Measurements from ENCODE around the gene GYPB. TPM values are rescaled to one million over a fixed set of nuclear protein-coding genes. Genes with fewer than 3 reads are reported as not detected.
"Not testable (repeated sequence)": the region's sequence is repeated elsewhere in the genome, so short reads cannot be mapped to it uniquely, and the experiment has no call there.

The GYPB gene
- total RNA-seq: under 1 TPM in 1 of 10 donors, not detected in 9; 0.93 TPM
- polyA plus RNA-seq: not detected
- long read RNA-seq, donor 1: 0 reads
- long read RNA-seq, donor 2: 0 reads
- long read RNA-seq, donor 3: 0 reads

DNA sequence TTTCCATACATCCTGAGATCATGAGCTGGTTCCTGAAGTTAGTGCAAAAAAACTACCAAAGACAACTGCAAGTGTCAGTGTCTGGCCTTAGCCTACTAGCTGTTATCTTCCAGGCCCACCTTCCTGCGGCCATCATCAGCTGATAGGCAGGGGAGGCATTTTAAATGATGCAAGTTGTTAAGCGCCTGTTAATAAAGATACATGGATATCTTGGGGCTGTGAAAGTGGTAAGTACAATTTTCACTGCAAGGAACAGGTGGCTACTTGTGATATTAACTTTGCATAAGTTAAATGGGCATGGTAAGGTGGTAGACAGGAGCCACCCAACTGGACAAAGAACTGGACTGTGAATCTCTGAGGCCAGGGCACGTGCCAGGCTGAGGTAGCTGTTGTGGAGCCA, at the start of gene GYPB:
Gene GYPB (minus strand): TSS at position 104 of the 400 bp plus-strand sequence. CDS start 93 bp downstream, at position 11.
- H3K27ac ChIP-seq, H3K4me1 ChIP-seq, DNase-seq, H3K4me3 ChIP-seq, H3K27me3 ChIP-seq, ATAC-seq, H3K36me3 ChIP-seq, H3K9me3 ChIP-seq: not testable (repeated sequence)
- WGBS, 2 donors: 64 to 80% methylated on average over 3 of the region's 3 CpGs
- intact Hi-C loops (cut with DNase I): loop anchor here in 1 of 10 donors (10.0 kb wide), 1 partner anchor 454 kb away; no protein-coding TSS in a partner anchor

DNA sequence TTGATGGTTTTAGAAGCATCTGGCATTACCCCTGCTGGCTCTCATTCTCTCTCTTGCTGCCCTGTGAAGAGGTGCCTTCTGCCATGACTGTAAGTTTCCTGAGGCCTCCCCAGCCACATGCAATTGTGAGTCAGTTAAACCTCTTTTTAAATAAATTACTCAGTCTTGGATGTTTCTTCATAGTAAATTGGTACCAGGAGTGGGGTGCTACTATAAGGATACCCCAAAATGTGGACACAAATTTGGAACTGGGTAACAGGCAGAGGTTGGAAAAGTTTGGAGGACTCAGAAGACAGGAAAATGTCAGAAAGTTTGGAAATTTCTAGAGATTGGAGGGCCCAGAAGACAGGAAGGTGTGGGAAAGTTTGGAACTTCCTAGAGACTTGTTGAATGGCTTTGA, 42.4 kb upstream of the GYPB start:
- ATAC-seq; H3K4me3 ChIP-seq; H3K4me1 ChIP-seq; DNase-seq; H3K27me3 ChIP-seq; H3K27ac ChIP-seq; intact Hi-C loops (cut with DNase I); H3K36me3 ChIP-seq: not testable (repeated sequence)
- peaks cover 0 to 20% (median 3%) of the 10 kb centered on the region in 11 donors for H3K9me3 ChIP-seq

DNA sequence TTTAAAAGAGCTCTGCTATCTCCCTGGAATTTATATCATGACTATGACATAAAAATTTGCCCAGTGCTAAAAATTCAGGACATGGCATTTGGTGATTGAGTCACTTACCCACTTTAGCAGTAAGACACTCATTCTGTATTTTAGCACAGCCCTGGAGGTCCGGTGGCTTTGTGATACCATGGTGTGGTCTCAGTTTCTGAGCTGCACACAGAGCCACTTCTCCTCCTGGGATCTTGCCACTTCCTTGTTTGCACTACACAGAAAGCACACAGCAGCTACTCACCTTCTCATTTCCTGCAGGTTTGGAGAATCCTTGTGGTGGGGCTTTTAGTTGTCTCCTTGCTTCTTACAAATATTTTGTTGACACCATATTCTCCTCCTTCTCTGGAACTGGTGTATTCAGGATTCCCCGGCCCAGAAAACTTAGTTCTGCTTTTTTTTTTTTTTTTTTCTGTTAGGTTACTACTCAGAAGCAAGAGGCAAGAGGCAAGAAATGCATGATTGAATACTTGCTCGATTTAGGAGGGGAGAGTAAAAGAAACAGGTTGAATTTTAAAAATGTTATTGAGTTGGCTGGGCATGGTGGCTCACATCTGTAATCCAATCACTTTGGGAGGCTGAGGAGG, 41.2 kb upstream of the GYPB start:
- H3K4me1 ChIP-seq; DNase-seq; ATAC-seq; H3K27me3 ChIP-seq; intact Hi-C loops (cut with DNase I); H3K27ac ChIP-seq; H3K4me3 ChIP-seq; H3K36me3 ChIP-seq: not testable (repeated sequence)
- 70 to 74% methylated on average over 3 of the region's 3 CpGs for WGBS, 2 donors
- peaks cover 0 to 20% (median 3%) of the 10 kb centered on the region in 11 donors for H3K9me3 ChIP-seq

DNA sequence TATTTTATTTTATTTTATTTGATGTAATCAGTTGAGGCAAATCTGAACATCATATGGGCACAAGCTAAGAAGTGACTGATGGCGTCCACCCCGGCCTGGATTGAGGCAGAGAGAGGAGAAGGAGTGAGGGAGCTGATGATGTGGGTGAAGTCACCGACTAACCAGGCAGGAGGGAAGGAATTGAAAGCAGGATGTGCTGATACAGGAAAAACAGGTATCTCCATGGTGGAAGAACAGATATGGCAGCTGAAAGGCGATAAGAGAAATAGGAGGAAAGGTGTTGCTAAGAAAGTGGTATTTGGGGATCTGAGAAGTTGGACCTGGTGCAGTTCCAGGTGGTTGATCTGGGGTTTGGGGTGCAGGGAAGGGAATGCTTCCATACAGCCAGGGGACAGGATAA, 37.6 kb upstream of the GYPB start:
- peaks cover 0 to 13% (median 3%) of the 10 kb centered on the region in 11 donors for H3K9me3 ChIP-seq
- H3K27ac ChIP-seq: no peak overlapping the region
- ATAC-seq (no peak), DNase-seq (no peak)
- H3K36me3 ChIP-seq: no peaks in the 10 kb centered on the region
- 78 to 85% methylated on average over 4 of the region's 4 CpGs for WGBS, 2 donors
- intact Hi-C loops (cut with DNase I): no loop called here
- H3K27me3 ChIP-seq: no peaks in the 10 kb centered on the region
- H3K4me1 ChIP-seq: no peaks in the 10 kb centered on the region
- TF ChIP-seq CTCF (IDR thresholded peaks at IDR 0.05): no peak
- H3K4me3 ChIP-seq: no peak overlapping the region

DNA sequence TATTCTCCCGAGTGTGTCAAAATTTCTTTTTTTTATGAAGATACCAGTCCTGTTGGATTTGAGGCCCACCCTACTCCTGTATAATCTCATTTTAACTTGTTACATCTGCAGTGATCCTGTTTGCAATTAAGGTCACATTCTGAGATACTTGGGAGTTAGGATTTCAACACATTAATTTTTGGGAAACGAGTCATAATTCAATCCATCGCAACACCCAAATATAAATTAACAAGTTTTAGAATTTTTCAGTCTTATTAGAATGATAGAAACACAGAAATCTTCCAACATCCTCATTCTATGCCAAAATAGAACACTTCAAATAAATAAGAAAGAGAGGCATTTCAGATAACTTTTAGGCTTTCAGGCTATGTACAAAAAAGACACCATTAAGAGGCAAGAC, 36.2 kb upstream of the GYPB start:
- intact Hi-C loops (cut with DNase I); H3K27ac ChIP-seq; H3K27me3 ChIP-seq; H3K4me3 ChIP-seq; H3K9me3 ChIP-seq; ATAC-seq; DNase-seq; H3K4me1 ChIP-seq; H3K36me3 ChIP-seq: not testable (repeated sequence)
- 67 to 85% methylated on average over 3 of the region's 3 CpGs for WGBS, 2 donors

DNA sequence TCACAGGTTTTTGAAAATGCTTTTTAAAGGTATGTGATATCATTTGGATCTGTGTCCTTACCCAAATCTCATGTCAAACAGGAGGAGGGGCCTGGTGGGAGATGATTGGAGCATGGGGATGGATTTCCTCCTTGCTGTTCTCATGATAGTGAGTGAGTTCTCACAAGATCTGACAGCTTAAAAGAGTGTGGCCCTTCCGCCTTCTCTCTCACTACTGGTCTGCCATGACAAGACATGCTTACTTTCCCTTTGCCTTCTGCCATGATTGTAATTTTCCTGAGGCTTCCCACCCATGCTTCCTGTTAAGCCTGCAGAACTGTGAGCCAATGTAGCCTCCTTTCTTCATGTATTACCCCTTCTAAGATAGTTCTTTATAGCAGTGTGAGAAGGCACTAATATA, 32.3 kb upstream of the GYPB start:
- H3K9me3 ChIP-seq; H3K27ac ChIP-seq; DNase-seq; ATAC-seq; H3K27me3 ChIP-seq; H3K4me1 ChIP-seq; intact Hi-C loops (cut with DNase I); H3K36me3 ChIP-seq; H3K4me3 ChIP-seq: not testable (repeated sequence)
- 90 to 93% methylated on average over 1 of the region's 1 CpG for WGBS, 2 donors

- H3K4me1 ChIP-seq; ATAC-seq; intact Hi-C loops (cut with DNase I); H3K27me3 ChIP-seq; H3K36me3 ChIP-seq; H3K9me3 ChIP-seq; H3K27ac ChIP-seq; H3K4me3 ChIP-seq; DNase-seq: not testable (repeated sequence)
- 76 to 81% methylated on average over 2 of the region's 2 CpGs for WGBS, 2 donors
These were observed 31.5 kb upstream of the GYPB start for GRCh38 chr4:144050631-144051030.

GRCh38 chr4:144049495-144050424, 30.6 kb upstream of the GYPB start:
- H3K4me1 ChIP-seq; H3K36me3 ChIP-seq; H3K9me3 ChIP-seq; ATAC-seq; intact Hi-C loops (cut with DNase I); H3K27me3 ChIP-seq; H3K4me3 ChIP-seq; H3K27ac ChIP-seq; DNase-seq: not testable (repeated sequence)
- 75 to 79% methylated on average over 6 of the region's 6 CpGs for WGBS, 2 donors

GRCh38 chr4:144044936-144045335, 25.8 kb upstream of the GYPB start:
- H3K27ac ChIP-seq; DNase-seq; H3K27me3 ChIP-seq; H3K4me3 ChIP-seq; H3K4me1 ChIP-seq; ATAC-seq; H3K9me3 ChIP-seq; H3K36me3 ChIP-seq; intact Hi-C loops (cut with DNase I): not testable (repeated sequence)

GRCh38 chr4:144032580-144032979, 13.4 kb upstream of the GYPB start:
- H3K9me3 ChIP-seq; DNase-seq; H3K4me3 ChIP-seq; intact Hi-C loops (cut with DNase I); ATAC-seq; H3K4me1 ChIP-seq; H3K27ac ChIP-seq; H3K36me3 ChIP-seq; H3K27me3 ChIP-seq: not testable (repeated sequence)
- 75 to 77% methylated on average over 1 of the region's 1 CpG for WGBS, 2 donors

Data from heart right ventricle (tissue), 16 donors.